ENCODE results near the gene CCDC88B. TPM values are rescaled to one million over a fixed set of nuclear protein-coding genes. Genes with fewer than 3 reads are reported as not detected.
"Not testable (repeated sequence)": the region's sequence is repeated elsewhere in the genome, so short reads cannot be mapped to it uniquely, and the experiment has no call there.

The CCDC88B gene
- total RNA-seq, 1 donor from 2014 or later, result 7.9 TPM

DNA sequence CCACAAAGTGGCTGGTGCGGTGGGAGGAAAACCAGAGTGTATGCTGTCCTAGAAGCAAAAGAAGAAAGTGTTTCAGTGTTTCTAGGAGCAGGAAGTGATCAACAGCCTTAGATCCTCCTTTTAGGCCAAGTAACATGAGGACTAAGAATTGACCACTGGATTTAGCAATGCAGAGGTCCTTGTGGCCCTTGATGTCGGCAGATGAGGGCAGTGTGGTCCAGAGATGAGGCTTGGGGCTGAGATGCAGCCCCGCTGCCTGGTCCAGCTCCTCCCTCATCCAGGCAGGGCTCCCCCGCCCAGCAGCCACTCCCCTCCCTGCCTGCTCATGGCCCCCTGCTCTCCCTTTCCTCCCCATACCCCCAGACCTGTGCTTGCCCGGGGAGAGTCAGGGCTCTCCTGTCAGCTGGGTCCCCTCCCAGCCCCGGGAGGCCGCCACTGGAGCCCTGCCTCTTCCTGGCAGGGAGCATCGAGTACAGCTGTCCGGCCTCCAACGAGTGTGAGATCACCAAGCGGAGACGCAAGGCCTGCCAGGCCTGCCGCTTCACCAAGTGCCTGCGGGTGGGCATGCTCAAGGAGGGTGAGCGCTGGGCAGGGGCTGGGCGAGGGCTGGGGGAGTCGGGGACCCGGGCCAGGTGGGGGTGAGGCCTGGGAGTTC, 26.4 kb upstream of the CCDC88B start:
- H3K27me3 ChIP-seq, result no peaks in the 10 kb centered on the region
- TF ChIP-seq, protein P1, sequence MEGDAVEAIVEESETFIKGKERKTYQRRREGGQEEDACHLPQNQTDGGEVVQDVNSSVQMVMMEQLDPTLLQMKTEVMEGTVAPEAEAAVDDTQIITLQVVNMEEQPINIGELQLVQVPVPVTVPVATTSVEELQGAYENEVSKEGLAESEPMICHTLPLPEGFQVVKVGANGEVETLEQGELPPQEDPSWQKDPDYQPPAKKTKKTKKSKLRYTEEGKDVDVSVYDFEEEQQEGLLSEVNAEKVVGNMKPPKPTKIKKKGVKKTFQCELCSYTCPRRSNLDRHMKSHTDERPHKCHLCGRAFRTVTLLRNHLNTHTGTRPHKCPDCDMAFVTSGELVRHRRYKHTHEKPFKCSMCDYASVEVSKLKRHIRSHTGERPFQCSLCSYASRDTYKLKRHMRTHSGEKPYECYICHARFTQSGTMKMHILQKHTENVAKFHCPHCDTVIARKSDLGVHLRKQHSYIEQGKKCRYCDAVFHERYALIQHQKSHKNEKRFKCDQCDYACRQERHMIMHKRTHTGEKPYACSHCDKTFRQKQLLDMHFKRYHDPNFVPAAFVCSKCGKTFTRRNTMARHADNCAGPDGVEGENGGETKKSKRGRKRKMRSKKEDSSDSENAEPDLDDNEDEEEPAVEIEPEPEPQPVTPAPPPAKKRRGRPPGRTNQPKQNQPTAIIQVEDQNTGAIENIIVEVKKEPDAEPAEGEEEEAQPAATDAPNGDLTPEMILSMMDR (IDR thresholded peaks at IDR 0.05), result no peak
- TF ChIP-seq POLR2A (IDR thresholded peaks at IDR 0.05) (no peak), POLR2AphosphoS5 (IDR thresholded peaks at IDR 0.05; ENCODE audit: insufficient read depth in 1 of 2, low read depth in 1 of 2) (peak in 1 of 2 donors; percentile 55)
- H3K4me1 ChIP-seq, result peaks cover 33% of the 10 kb centered on the region
- peak overlapping the region; percentile 22 to 29 for H3K4me3 ChIP-seq
- H3K27ac ChIP-seq, result peak overlapping the region; percentile 72
- DNase-seq (ENCODE audit: extremely low spot score in 2 of 2), result no peak
- H3K9me3 ChIP-seq, result no peaks in the 10 kb centered on the region
- H3K36me3 ChIP-seq, result peaks cover 0 to 21% of the 10 kb centered on the region in 2 donors
- intact Hi-C loops (cut with DNase I), result no loop called here

DNA sequence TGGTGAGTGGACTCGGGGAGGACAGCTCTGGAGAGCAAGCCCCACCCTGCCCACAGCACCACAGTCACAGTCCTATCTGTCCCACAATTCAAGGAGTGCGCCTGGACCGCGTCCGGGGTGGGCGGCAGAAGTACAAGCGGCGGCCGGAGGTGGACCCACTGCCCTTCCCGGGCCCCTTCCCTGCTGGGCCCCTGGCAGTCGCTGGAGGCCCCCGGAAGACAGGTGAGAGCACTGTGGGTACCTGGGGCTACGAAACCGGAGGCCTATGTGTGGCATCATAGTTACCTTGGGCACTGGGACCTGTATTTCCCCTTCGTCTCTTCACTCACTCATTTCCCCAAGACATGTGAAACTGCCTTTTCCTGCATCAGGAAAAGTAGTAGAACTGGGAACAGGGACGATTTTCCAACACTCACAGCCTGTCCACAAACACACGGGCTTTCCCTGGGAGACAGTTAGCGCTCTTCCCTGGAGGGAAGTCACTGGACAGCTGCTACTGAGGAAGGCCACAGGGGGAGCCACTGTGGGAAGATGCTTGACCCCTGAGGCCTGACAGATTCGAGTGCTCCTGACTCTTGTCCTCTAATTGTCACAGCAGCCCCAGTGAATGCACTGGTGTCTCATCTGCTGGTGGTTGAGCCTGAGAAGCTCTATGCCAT, 25.7 kb upstream of the CCDC88B start:
- H3K4me1 ChIP-seq, result peaks cover 40% of the 10 kb centered on the region
- intact Hi-C loops (cut with DNase I), result no loop called here
- H3K27ac ChIP-seq, result peak overlapping the region; percentile 72
- H3K4me3 ChIP-seq, result peak overlapping the region; percentile 22 to 29
- TF ChIP-seq POLR2A (IDR thresholded peaks at IDR 0.05), result no peak
- TF ChIP-seq, protein P1 (IDR thresholded peaks at IDR 0.05), result no peak
- no peak for TF ChIP-seq POLR2AphosphoS5 (IDR thresholded peaks at IDR 0.05; ENCODE audit: insufficient read depth in 1 of 2, low read depth in 1 of 2)
- peaks cover 0 to 21% of the 10 kb centered on the region in 2 donors for H3K36me3 ChIP-seq
- no peaks in the 10 kb centered on the region for H3K9me3 ChIP-seq
- DNase-seq (ENCODE audit: extremely low spot score in 2 of 2), result no peak
- no peaks in the 10 kb centered on the region for H3K27me3 ChIP-seq

DNA sequence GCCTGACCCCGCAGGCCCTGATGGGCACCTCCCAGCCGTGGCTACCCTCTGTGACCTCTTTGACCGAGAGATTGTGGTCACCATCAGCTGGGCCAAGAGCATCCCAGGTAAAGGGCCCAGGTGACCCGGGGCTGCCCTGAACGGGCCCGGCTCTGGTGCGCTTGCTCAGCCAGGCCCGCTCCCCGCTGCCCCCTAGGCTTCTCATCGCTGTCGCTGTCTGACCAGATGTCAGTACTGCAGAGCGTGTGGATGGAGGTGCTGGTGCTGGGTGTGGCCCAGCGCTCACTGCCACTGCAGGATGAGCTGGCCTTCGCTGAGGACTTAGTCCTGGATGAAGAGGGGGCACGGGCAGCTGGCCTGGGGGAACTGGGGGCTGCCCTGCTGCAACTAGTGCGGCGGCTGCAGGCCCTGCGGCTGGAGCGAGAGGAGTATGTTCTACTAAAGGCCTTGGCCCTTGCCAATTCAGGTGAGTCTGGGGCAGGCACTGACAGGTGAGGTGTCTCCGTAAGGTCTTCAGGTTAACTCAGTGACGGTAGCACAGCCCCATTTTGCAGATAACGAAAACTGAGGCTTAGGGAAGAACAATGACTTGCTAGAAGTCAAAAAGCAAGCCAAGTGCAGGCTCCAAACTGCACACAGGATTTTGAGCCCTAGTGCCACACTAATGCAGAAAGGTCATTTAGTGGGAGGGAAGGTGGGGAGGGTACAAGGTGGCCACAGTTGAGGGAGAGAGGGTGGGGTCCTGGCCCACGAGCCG, 25.0 kb upstream of the CCDC88B start:
- Histone ChIP-seq H3K36me3 (peaks cover 0 to 21% of the 10 kb centered on the region in 2 donors), H3K9me3 (no peaks in the 10 kb centered on the region), H3K27ac (peak overlapping the region; percentile 72), H3K4me3 (no peak overlapping the region), H3K27me3 (no peaks in the 10 kb centered on the region), H3K4me1 (peaks cover 47% of the 10 kb centered on the region)
- no peak for DNase-seq (ENCODE audit: extremely low spot score in 2 of 2)
- TF ChIP-seq, protein P1 (IDR thresholded peaks at IDR 0.05), result no peak
- TF ChIP-seq POLR2A (IDR thresholded peaks at IDR 0.05) (no peak), POLR2AphosphoS5 (IDR thresholded peaks at IDR 0.05; ENCODE audit: insufficient read depth in 1 of 2, low read depth in 1 of 2) (no peak)
- intact Hi-C loops (cut with DNase I), result loop anchor here (5.0 kb wide), 1 partner anchor 37 kb away; no protein-coding TSS in a partner anchor

GRCh38 chr11:64315667-64316526, 24.1 kb upstream of the CCDC88B start:
- peaks cover 0 to 25% of the 10 kb centered on the region in 2 donors for H3K36me3 ChIP-seq
- H3K27ac ChIP-seq; H3K4me3 ChIP-seq; H3K9me3 ChIP-seq; H3K27me3 ChIP-seq; DNase-seq (ENCODE audit: extremely low spot score in 2 of 2): not testable (repeated sequence)
- H3K4me1 ChIP-seq, result peaks cover 52% of the 10 kb centered on the region
- intact Hi-C loops (cut with DNase I), result loop anchor here (2.0 to 5.0 kb wide), 2 partner anchors 36 to 75 kb away; partner anchors contain the start of gene FKBP2
